HCT116 (cell line): ENCODE data around the gene GLDC.

ENCODE experiments used
- JUND ChIP-seq: IDR thresholded peaks from 2 replicates; pipeline ENCODE4 v1.6.1; 2012
- POLR2AphosphoS5 ChIP-seq: IDR thresholded peaks from 2 replicates; pipeline ENCODE4 v1.6.1; 2011; ENCODE audit warnings: mild to moderate bottlenecking, low read depth, low read length, moderate library complexity

DNA sequence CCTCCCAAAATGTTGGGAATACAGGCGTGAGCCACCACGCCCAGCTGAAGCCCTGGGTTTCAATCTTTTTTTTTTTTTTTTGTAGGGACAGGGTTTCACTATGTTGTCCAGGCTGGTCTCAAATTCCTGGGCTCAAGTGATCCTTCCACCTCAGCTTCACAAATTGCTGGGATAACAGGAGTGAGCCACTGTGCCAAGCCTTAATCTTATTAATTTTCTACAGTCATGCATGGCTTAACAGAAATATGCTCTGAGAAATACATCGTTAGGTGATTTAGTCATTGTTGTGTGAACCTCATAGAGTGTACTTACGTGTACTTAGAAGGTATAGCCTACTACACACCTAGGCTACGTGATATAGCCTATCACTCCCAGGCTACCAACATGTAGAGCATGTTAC, 31.0 kb downstream of the GLDC start:
- TF ChIP-seq JUND = no peak
- TF ChIP-seq POLR2AphosphoS5 = no peak
